IPS DF 4.7 (cell line): Measurements from ENCODE around the gene LINGO3.

Experiments used
- DNase-seq: peaks from one replicate; pipeline ENCODE4 v3.0.0-alpha.2; 2013; ENCODE audit warnings: low spot score; ENCODE audit errors: extremely low read depth

LINGO3 gene

GRCh38 chr19:2340496-2341243 is 32.7 kb upstream of the LINGO3 start:
- DNase-seq, result no peak

- DNase-seq, result no peak
Measured at GRCh38 chr19:2339644-2340310, 31.8 kb upstream of the LINGO3 start.

- no peak for DNase-seq
Measured at GRCh38 chr19:2338751-2339643, 31.0 kb upstream of the LINGO3 start.

- no peak for DNase-seq
Measured at GRCh38 chr19:2338055-2338615, 30.2 kb upstream of the LINGO3 start.

GRCh38 chr19:2337329-2337707 is 29.4 kb upstream of the LINGO3 start:
- no peak for DNase-seq

GRCh38 chr19:2336528-2337328 is 28.8 kb upstream of the LINGO3 start:
- DNase-seq, result no peak

- DNase-seq, result no peak
Measured at GRCh38 chr19:2335848-2336247, 27.9 kb upstream of the LINGO3 start.

- DNase-seq, result no peak
Measured at GRCh38 chr19:2334986-2335846, 27.3 kb upstream of the LINGO3 start.

GRCh38 chr19:2334426-2334825 is 26.5 kb upstream of the LINGO3 start:
- DNase-seq, result no peak

- DNase-seq, result no peak
Measured at GRCh38 chr19:2333807-2334211, 25.9 kb upstream of the LINGO3 start.

GRCh38 chr19:2333027-2333806 is 25.3 kb upstream of the LINGO3 start:
- no peak for DNase-seq

- no peak for DNase-seq
Measured at GRCh38 chr19:2332341-2333026, 24.5 kb upstream of the LINGO3 start.

GRCh38 chr19:2331601-2332246 is 23.8 kb upstream of the LINGO3 start:
- DNase-seq, result no peak

- no peak for DNase-seq
Measured at GRCh38 chr19:2330632-2331284, 22.8 kb upstream of the LINGO3 start.

GRCh38 chr19:2330255-2330631 is 22.3 kb upstream of the LINGO3 start:
- no peak for DNase-seq

- no peak for DNase-seq
Measured at GRCh38 chr19:2329501-2329916, 21.6 kb upstream of the LINGO3 start.

- DNase-seq, result no peak
Measured at GRCh38 chr19:2329149-2329478, 21.2 kb upstream of the LINGO3 start.
